IMR-90 (cell line): ENCODE results near the gene SOX9. TPM values are rescaled to one million over a fixed set of nuclear protein-coding genes. Genes with fewer than 3 reads are reported as not detected.

Experiments
- BHLHE40 ChIP-seq: fragments of 150-350 bp; IDR thresholded peaks from 2 replicates; pipeline ENCODE4 v1.6.1; 2016; ENCODE audit warnings: mild to moderate bottlenecking, low read depth, low read length
- CHD1 ChIP-seq: IDR thresholded peaks from 2 replicates; pipeline ENCODE4 v1.6.1; 2012; ENCODE audit warnings: low read depth, low read length, improper control_type of control experiment
- ELK1 ChIP-seq: fragments of 150-350 bp; IDR thresholded peaks from 2 replicates; pipeline ENCODE4 v1.6.1; 2016; ENCODE audit warnings: low read depth, mild to moderate bottlenecking, low read length, moderate library complexity, borderline replicate concordance
- polyA plus RNA-seq, 3 experiments: library from polyadenylated mRNA; depleted of rRNA; stranded (reverse); fragments of >200 nt; gene quantifications; 2 replicates each; pipeline ENCODE4 v1.2.3, GENCODE V29; 2012; ENCODE audit warnings: low replicate concordance in 1 of 3
- total RNA-seq: library from RNA; depleted of rRNA; stranded (reverse); fragments of >200 nt; gene quantifications from 2 replicates; pipeline ENCODE4 v1.2.3, GENCODE V29; 2012

SOX9 gene
- total and polyA plus RNA-seq, 2 of the 4 experiments (the other 2 are of a cell fraction), result 4.1 to 12.7 TPM

- TF ChIP-seq ELK1 (no peak), BHLHE40 (no peak), CHD1 (no peak)
Measured at GRCh38 chr17:72119873-72120641, 763 bp upstream of the SOX9 start (continued).
